Measurements from ENCODE around the gene LEMD2.

- TF ChIP-seq POLR2A (IDR thresholded peaks at IDR 0.05) (no peak), CTCF (IDR thresholded peaks at IDR 0.05) (no peak)
Measured at GRCh38 chr6:33769248-33769821, 19.6 kb downstream of the LEMD2 start.
